HG03439 (cell line): ENCODE results near the gene SPEF2.
"Not testable (repeated sequence)": the region's sequence is repeated elsewhere in the genome, so short reads cannot be mapped to it uniquely, and the experiment has no call there.

Experiments
- ATAC-seq: cut with Tn5 transposase; IDR thresholded peaks from one replicate; pipeline ENCODE4 v1.9.1; 2021; ENCODE audit warnings: mild to moderate bottlenecking, moderate library complexity; ENCODE audit not compliant: unreplicated experiment

The SPEF2 gene

GRCh38 chr5:35651002-35651756 is 33.5 kb downstream of the SPEF2 start:
- ATAC-seq, result no peak

DNA sequence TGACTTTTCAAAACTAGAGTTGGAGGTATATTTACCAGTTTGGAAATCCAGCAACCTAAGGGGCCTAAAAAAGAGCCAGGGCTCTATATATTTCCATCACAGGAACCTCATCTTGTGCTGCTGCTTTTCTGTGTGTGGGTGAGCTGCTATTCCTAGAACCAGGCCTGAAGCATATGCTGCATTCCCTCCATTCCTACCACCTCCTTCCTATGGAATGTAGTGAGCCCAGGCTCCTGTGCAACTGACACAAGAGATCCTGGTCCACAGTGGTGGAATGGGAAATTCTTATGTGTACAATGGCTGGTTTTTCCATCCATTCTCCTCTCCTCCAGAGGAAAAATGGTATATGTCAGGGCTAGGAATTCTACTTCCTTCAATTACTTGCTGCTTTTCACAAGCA is 39.1 kb downstream of the SPEF2 start:
- no peak for ATAC-seq

GRCh38 chr5:35657877-35658276 is 40.2 kb downstream of the SPEF2 start:
- ATAC-seq, result no peak

GRCh38 chr5:35659556-35659955 is 41.9 kb downstream of the SPEF2 start:
- no peak for ATAC-seq

DNA sequence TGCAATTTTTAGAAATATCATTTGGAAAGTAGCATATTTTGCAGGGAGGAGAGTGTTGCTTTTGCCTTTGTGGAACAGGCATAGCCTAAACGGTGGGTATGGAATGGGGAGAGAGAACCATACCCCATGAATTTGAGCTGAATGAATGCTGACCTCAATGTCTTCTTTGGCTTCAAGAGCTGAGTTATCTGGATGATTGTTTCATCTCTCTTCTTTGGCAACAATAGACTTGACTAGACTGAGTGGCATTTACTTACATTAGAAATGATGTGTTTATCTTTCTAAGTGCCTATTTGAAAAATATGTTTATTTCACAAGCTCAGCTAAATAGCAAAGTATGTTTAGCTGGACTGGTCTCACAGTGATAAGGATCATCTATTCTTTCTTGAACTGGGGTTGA is 42.8 kb downstream of the SPEF2 start:
- no peak for ATAC-seq

- ATAC-seq, result no peak
These were observed 46.9 kb downstream of the SPEF2 start for GRCh38 chr5:35664584-35664983.

GRCh38 chr5:35665096-35665495 is 47.4 kb downstream of the SPEF2 start:
- no peak for ATAC-seq

DNA sequence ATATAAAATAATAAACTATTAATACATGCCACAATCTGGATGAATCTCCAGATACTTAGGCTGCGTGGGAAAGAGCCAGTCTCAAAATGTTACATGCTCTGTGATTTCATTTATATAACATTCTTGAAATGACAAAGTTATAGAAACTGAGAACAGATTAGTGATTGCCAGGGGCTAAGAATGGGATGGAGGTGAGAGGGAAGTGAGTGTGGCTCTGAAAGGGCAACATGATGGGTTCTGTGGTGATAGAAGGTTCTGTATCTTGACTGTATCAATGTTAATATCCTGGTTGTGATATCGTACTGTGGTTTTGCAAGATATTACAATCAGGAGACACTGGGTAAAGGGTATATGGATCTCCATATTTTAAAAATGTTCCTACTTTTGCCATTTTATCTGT is 50.7 kb downstream of the SPEF2 start:
- ATAC-seq, result no peak

GRCh38 chr5:35668794-35669193 is 51.1 kb downstream of the SPEF2 start:
- no peak for ATAC-seq

DNA sequence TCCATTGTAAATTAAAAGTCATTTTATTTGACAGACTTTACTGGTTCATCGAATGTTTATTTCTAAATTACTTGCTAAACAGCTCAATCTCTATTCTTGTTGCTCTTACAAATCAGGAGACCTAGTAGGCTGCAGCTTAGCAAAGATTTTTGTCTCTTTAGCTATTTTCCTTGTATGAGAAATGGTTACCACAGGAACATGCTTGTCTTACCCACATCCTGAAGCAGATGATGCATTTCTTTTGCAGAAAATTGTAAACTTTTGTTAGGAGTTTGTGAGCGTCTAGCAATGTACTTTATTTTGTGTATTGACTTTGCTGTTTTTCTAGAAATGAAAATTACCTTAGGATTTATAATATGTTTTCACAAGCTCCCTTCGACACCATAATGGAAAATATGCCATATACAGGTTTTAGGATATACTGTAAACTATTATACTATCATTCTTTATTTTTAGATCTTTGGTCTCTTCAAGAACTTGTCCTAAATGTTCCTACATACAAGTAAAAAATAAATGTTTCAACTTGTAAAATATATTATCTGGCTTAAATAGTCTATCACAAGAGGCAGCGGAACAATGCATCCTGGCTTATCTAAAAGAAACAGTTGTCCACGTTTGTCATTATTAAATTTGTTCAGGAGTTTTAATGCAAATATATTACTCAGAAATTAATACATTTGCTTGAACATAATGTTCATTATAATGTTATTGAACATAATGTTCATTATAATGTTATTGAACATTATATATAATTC is 54.1 kb downstream of the SPEF2 start:
- ATAC-seq, result no peak

DNA sequence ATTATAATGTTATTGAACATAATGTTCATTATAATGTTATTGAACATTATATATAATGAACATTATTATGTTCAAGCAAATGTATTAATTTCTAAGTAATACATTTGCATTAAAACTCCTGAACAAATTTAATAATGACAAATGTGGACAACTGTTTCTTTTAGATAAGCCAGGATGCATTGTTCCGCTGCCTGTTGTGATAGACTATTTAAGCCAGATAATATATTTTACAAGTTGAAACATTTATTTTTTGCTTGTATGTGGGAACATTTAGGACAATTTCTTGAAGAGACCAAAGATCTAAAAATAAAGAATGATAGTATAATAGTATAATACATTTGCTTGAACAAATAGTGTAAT is 54.6 kb downstream of the SPEF2 start:
- not testable (repeated sequence) for ATAC-seq

- ATAC-seq, result no peak
These were observed 55.3 kb downstream of the SPEF2 start for GRCh38 chr5:35672995-35673394.

DNA sequence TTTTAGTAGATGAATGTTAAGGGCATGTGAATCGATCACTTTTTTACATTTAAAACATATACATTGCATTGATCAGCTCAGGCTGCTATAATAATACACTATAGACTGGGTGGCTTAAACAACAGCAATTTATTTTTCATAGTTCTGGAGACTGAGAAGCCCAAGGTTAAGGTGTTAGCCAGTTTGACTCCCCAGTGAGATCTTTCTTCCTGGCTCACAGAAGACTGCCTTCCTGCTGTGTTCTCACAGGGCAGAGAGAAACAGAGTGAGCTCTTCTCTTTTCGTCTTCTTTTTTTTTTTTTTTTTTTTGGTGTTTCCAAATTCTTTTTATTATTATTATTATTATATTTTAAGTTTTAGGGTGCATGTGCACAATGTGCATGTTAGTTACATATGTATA is 56.4 kb downstream of the SPEF2 start:
- no peak for ATAC-seq

DNA sequence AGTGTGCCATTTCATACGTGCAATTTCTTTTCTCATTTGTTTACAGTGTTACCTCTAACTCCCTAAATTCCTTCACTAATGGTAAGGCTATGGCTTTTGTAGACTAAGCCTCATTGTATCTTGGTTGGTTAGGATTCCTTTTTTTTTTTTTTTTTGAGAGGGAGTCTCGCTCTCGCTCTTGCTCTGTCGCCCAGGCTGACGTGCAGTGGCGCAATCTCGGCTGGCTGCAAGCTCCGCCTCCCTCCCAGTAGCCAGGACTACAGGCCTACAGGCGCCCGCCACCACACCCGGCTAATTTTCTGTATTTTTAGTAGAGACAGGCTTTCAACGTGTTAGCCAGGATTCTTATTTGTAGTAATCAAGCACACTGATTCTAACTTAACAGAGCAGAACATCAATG is 57.7 kb downstream of the SPEF2 start:
- ATAC-seq, result no peak

- no peak for ATAC-seq
These were observed 60.2 kb downstream of the SPEF2 start for GRCh38 chr5:35677878-35678277.

GRCh38 chr5:35678661-35679060 is 61.0 kb downstream of the SPEF2 start:
- ATAC-seq, result no peak

- ATAC-seq, result no peak
These were observed 61.7 kb downstream of the SPEF2 start for GRCh38 chr5:35679357-35679756.

- no peak for ATAC-seq
These were observed 64.2 kb downstream of the SPEF2 start for GRCh38 chr5:35681911-35682310.

DNA sequence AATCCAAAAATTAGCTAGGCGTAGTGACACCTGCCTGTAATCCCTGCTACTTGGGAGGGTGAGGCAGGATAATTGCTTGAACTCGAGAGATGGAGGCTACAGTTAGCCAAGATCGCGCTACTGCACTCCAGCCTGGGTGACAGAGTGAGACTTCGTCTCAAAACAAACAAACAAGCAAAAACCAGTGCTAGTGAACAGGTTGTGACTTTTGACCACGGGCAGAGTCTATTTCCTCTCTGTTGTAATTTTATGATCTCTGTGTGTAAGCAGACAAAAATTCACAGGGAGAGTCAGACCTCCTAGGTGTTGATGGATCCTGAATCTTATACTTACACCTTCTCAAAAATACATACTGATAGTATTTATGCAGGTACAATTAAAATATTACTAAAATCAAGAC is 65.8 kb downstream of the SPEF2 start:
- no peak for ATAC-seq

DNA sequence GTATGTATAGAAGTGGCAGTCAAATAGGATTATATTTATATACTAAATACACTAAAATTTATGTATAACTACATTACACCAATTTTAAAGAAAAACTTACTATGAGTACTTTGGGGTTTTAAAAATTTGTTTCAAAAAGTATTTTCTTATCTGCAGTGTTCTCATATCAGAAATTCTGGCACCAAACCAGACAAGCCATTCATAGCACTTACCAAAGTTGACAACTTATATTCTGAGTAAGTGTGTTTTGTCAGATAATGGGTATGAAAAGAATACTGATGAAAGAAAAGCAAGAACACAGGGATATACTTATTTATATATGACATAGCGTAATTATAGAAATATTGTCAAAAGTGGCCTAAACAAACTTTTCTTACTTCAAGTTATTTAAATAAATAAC is 67.5 kb downstream of the SPEF2 start:
- no peak for ATAC-seq

DNA sequence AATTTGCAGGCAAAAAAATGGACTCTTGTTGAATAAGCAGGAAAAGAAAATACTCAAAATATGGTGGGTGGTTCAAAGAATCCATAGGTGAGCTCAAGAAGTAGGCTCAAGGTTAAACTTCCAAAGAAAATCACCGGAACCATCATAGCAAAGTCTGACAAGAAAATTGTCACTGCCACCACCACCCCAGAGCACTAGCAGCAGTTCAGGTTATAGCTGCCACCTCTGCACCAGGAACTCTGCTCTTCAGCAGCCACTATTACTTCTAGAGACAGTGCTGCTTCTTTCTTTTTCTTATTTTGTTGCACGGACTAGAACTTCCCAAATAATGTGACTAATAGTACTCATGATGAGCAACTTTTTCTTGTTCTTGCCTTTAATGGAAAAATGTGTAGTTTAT is 70.3 kb downstream of the SPEF2 start:
- ATAC-seq, result no peak

DNA sequence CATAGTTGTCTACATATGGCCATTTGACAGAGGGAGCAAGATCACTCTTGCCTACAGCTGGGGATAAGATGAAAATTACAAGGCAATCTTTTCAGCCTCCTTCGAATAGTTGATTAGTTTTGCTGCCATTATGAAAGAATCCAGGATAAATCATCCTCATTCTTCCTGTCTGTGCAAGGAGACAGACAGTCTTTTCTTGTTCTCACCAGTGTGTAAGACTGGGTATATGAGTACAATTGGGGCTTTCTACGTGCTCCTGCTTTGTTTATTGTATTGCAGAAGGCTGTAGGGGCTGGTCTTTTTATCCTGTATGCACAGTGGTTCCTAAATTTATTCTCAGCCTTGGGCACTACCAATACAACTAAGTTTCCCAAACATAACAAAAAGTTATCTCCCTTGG is 76.8 kb downstream of the SPEF2 start:
- ATAC-seq, result no peak
